H1 (cell line): ENCODE measurements around the gene SH3D19. TPM values are rescaled to one million over a fixed set of nuclear protein-coding genes. Genes with fewer than 3 reads are reported as not detected.

ENCODE experiments used
- CTCF ChIA-PET: fragments of 300-600 bp; sonication (Branson Sonifier 250); formaldehyde crosslinking; loops from one replicate; lab custom pipeline; 2021; ENCODE audit not compliant: partially characterized antibody; lab: Charles Lee
- POLR2A ChIA-PET: fragments of 300-600 bp; sonication (Branson Sonifier 250); formaldehyde crosslinking; loops from one replicate; lab custom pipeline; 2021; ENCODE audit warnings: inconsistent platforms; ENCODE audit not compliant: partially characterized antibody; lab: Charles Lee
- DNase-seq, 2 experiments: peaks; one replicate each; pipeline versions ENCODE4 v3.0.0 to v3.0.0-alpha.2; 2010 to 2022; ENCODE audit warnings: low spot score in 2 of 2, low read depth in 1 of 2, mixed read lengths in 1 of 2
- FAIRE-seq: peaks from 2 replicates; lab custom pipeline; 2011; peaks lifted over from hg19 to GRCh38; lab: Jason Lieb, UNC
- H2AFZ ChIP-seq: 2 replicates; pipeline ENCODE4 v1.8.1; 2012; ENCODE audit warnings: low read length, inconsistent platforms
- H2AK5ac ChIP-seq: 2 replicates; pipeline ENCODE4 v1.6.1; 2013; ENCODE audit warnings: low read depth, low read length
- H2BK120ac ChIP-seq: replicated peaks from 2 replicates; pipeline ENCODE3; 2013; ENCODE audit warnings: low read depth, low read length, inconsistent platforms
- H2BK12ac ChIP-seq: 2 replicates; pipeline ENCODE4 v1.6.1; 2013; ENCODE audit warnings: low read depth, low read length
- H2BK15ac ChIP-seq: 2 replicates; pipeline ENCODE4 v1.6.1; 2013; ENCODE audit warnings: low read length
- H2BK20ac ChIP-seq: 2 replicates; pipeline ENCODE4 v1.6.1; 2013; ENCODE audit warnings: low read length
- H2BK5ac ChIP-seq: 2 replicates; pipeline ENCODE4 v1.6.1; 2013; ENCODE audit warnings: low read depth, low read length
- H3K14ac ChIP-seq: 2 replicates; pipeline ENCODE4 v1.6.1; 2013; ENCODE audit warnings: inconsistent platforms; ENCODE audit not compliant: insufficient read length
- H3K18ac ChIP-seq: 2 replicates; pipeline ENCODE4 v1.6.1; 2013; ENCODE audit warnings: low read length; ENCODE audit errors: extremely low read depth
- H3K23ac ChIP-seq: 2 replicates; pipeline ENCODE4 v1.6.1; 2013; ENCODE audit warnings: inconsistent platforms; ENCODE audit not compliant: insufficient read length
- H3K23me2 ChIP-seq: 2 replicates; pipeline ENCODE4 v1.6.1; 2013; ENCODE audit warnings: low read depth, low read length
- H3K27ac ChIP-seq: 2 replicates; pipeline ENCODE4 v1.6.1; 2011; ENCODE audit warnings: low read depth, low read length, inconsistent platforms
- H3K27me3 ChIP-seq, 4 experiments: replicated peaks in 1 of 4; 1 replicate in 1 of 4; 2 replicates in 3 of 4; pipeline versions ENCODE4 v1.6.1 to v1.8.1; 2011 to 2013; ENCODE audit warnings: low read length in 3 of 4, mild to moderate bottlenecking in 3 of 4, inconsistent platforms in 2 of 4, mixed read lengths in 2 of 4, moderate library complexity in 1 of 4; ENCODE audit not compliant: control insufficient read depth in 3 of 4, insufficient read depth in 3 of 4; ENCODE audit errors: extremely low read depth in 1 of 4
- H3K36me3 ChIP-seq, 4 experiments: 2 replicates each; pipeline versions ENCODE4 v1.6.1 to v1.8.1; 2011 to 2013; ENCODE audit warnings: mild to moderate bottlenecking in 4 of 4, low read length in 3 of 4, moderate library complexity in 2 of 4, control low read depth in 1 of 4, inconsistent platforms in 1 of 4; ENCODE audit not compliant: insufficient read depth in 4 of 4, control insufficient read depth in 2 of 4
- H3K4ac ChIP-seq: replicated peaks from 2 replicates; pipeline ENCODE3; 2013; ENCODE audit warnings: low read length, low read depth, mixed read lengths, inconsistent platforms; ENCODE audit not compliant: insufficient read length
- H3K4me1 ChIP-seq, 4 experiments: replicated peaks in 1 of 4; 1 replicate in 1 of 4; 2 replicates in 3 of 4; pipeline versions ENCODE4 v1.6.1 to v1.8.1; 2011 to 2013; ENCODE audit warnings: low read length in 3 of 4, inconsistent platforms in 2 of 4, mixed read lengths in 1 of 4; ENCODE audit not compliant: insufficient read depth in 4 of 4, control insufficient read depth in 3 of 4
- H3K4me2 ChIP-seq, 2 experiments: 2 replicates each; pipeline versions ENCODE4 v1.6.1 to v1.8.1; 2011 to 2013; ENCODE audit warnings: low read depth in 2 of 2, low read length in 2 of 2, control low read depth in 1 of 2, inconsistent platforms in 1 of 2, mild to moderate bottlenecking in 1 of 2; ENCODE audit not compliant: insufficient read depth in 1 of 2
- H3K4me3 ChIP-seq, 4 experiments: fragments of 200-600, 300-600 bp in 1 of 4; sonication (generic), shearing (Covaris generic), sonication (Bioruptor Twin) in 1 of 4; 2 replicates each; pipeline versions ENCODE4 v1.5.1 to v1.8.1; 2011 to 2016; ENCODE audit warnings: low read length in 4 of 4, low read depth in 3 of 4, control low read depth in 2 of 4, inconsistent platforms in 2 of 4, mild to moderate bottlenecking in 2 of 4, mixed read lengths in 1 of 4, moderate library complexity in 1 of 4; ENCODE audit not compliant: insufficient read depth in 2 of 4; ENCODE audit errors: extremely low read depth in 1 of 4
- H3K56ac ChIP-seq: replicated peaks from 2 replicates; pipeline ENCODE3; 2013; ENCODE audit warnings: low read depth, mild to moderate bottlenecking, mixed read lengths, low read length, inconsistent platforms; ENCODE audit not compliant: insufficient read length
- H3K79me1 ChIP-seq: 2 replicates; pipeline ENCODE4 v1.6.1; 2013; ENCODE audit warnings: low read depth, low read length, control low read depth
- H3K79me2 ChIP-seq, 2 experiments: 2 replicates each; pipeline versions ENCODE4 v1.6.1 to v1.8.1; 2012 to 2013; ENCODE audit warnings: low read length in 2 of 2, mild to moderate bottlenecking in 2 of 2, inconsistent platforms in 1 of 2; ENCODE audit not compliant: insufficient read depth in 2 of 2, control insufficient read depth in 1 of 2
- H3K9ac ChIP-seq, 4 experiments: replicated peaks in 1 of 4; 1 replicate in 1 of 4; 2 replicates in 3 of 4; pipeline versions ENCODE4 v1.6.1 to v1.8.1; 2011 to 2013; ENCODE audit warnings: low read depth in 3 of 4, low read length in 3 of 4, control low read depth in 2 of 4, mild to moderate bottlenecking in 2 of 4, moderate library complexity in 2 of 4, inconsistent platforms in 1 of 4; ENCODE audit errors: extremely low read depth in 1 of 4
- H3K9me3 ChIP-seq, 2 experiments: 2 replicates each; pipeline versions ENCODE4 v1.6.1 to v1.8.1; 2012 to 2013; ENCODE audit warnings: mild to moderate bottlenecking in 2 of 2, moderate library complexity in 2 of 2, control low read depth in 1 of 2, inconsistent platforms in 1 of 2, low read depth in 1 of 2, low read length in 1 of 2, mixed read lengths in 1 of 2; ENCODE audit not compliant: insufficient read depth in 2 of 2
- H4K20me1 ChIP-seq, 2 experiments: replicated peaks in 1 of 2; 2 replicates each; pipeline versions ENCODE3 to v1.8.1; 2011 to 2013; ENCODE audit warnings: inconsistent platforms in 2 of 2, low read length in 2 of 2, mild to moderate bottlenecking in 1 of 2; ENCODE audit not compliant: insufficient read depth in 2 of 2, control insufficient read depth in 1 of 2
- H4K5ac ChIP-seq: 2 replicates; pipeline ENCODE4 v1.6.1; 2013; ENCODE audit warnings: low read length, low read depth, mixed read lengths, inconsistent platforms; ENCODE audit not compliant: insufficient read length
- H4K8ac ChIP-seq: 2 replicates; pipeline ENCODE4 v1.8.0; 2013; ENCODE audit warnings: mild to moderate bottlenecking, moderate library complexity, low read length, inconsistent platforms; ENCODE audit not compliant: insufficient read depth; ENCODE audit errors: extremely low read depth
- H4K91ac ChIP-seq: replicated peaks from 2 replicates; pipeline ENCODE3; 2013; ENCODE audit warnings: low read length, mixed read lengths, inconsistent platforms; ENCODE audit not compliant: insufficient read length
- HDAC6 ChIP-seq: IDR thresholded peaks from one replicate; pipeline ENCODE4 v1.7.1; 2012; ENCODE audit warnings: low read depth, mild to moderate bottlenecking, inconsistent platforms, low read length, moderate library complexity
- KDM5A ChIP-seq: fragments of 200-600 bp; IDR thresholded peaks from 2 replicates; pipeline ENCODE4 v1.7.1; 2012; ENCODE audit warnings: mild to moderate bottlenecking, low read length, inconsistent platforms, mixed read lengths
- ZNF274 ChIP-seq: IDR thresholded peaks from 2 replicates; pipeline ENCODE4 v1.7.0; 2012; ENCODE audit warnings: low read length, borderline replicate concordance; ENCODE audit errors: extremely low read depth
- WGBS, 2 experiments: shearing (Covaris generic) in 1 of 2; methylation state at CpG; one replicate each; pipeline versions ENCODE4 v1.1.6 to v1.1.7; 2013 to 2015; ENCODE audit warnings: low lambda C conversion rate in 2 of 2, mixed read lengths in 2 of 2, inconsistent platforms in 1 of 2, low coverage in 1 of 2, missing lambda C conversion rate in 1 of 2; ENCODE audit not compliant: insufficient replicate concordance in 2 of 2, insufficient coverage in 1 of 2, insufficient read length in 1 of 2; ENCODE audit errors: extremely low coverage in 1 of 2, missing lambda C conversion rate in 1 of 2; 5-methylcytosine and 5-hydroxymethylcytosine counted together
- polyA plus RNA-seq, 7 experiments: library from polyadenylated mRNA; depleted of rRNA in 3 of 7; stranded (reverse) in 5 of 7; unstranded in 2 of 7; fragments of >200 nt in 5 of 7; fragments of 200-250 nt in 2 of 7; gene quantifications; 1 replicate in 5 of 7; 2 replicates in 1 of 7; 4 replicates in 1 of 7; pipeline versions ENCODE4 v1.2.1 to v1.2.3, GENCODE V29; 2011 to 2013; ENCODE audit warnings: missing spikeins in 2 of 7, mixed read lengths in 2 of 7
- total RNA-seq: library from RNA; stranded (reverse); fragmentation: NEBNext Ultra II Directional; extraction: Animal tissue kit (Norgen Biotek cat#: 25700); gene quantifications from 2 replicates; pipeline ENCODE4 v1.2.1, GENCODE V29; 2021

SH3D19 gene
- total and polyA plus RNA-seq, 2 of the 8 experiments (the other 6 are each of a cell fraction or from before 2014, with no cell fraction given) = 11.7 to 51.3 TPM

- peaks cover 0 to 81% of the 10 kb centered on the region in 2 experiments; a peak in 3 of 4 replicates for H3K79me2 ChIP-seq
Observed at GRCh38 chr4:151302432-151302831, 23.0 kb downstream of the SH3D19 start.

More at GRCh38 chr4:151302432-151302831, 23.0 kb downstream of the SH3D19 start:
- no peaks in the 10 kb centered on the region for H3K23me2 ChIP-seq
- H3K14ac ChIP-seq = no peak overlapping the region
- peaks cover 3 to 4% (median 4%) of the 10 kb centered on the region in 4 experiments for H3K4me1 ChIP-seq
- no peak overlapping the region for H3K27ac ChIP-seq
- no peak overlapping the region for H2BK12ac ChIP-seq
- no peaks in the 10 kb centered on the region for H3K36me3 ChIP-seq
- H3K23ac ChIP-seq = no peak overlapping the region
- TF ChIP-seq HDAC6 (no peak), ZNF274 (no peak), KDM5A (no peak)
- DNase-seq = no peak
- H2BK5ac ChIP-seq = no peak overlapping the region
- H3K56ac ChIP-seq = no peak overlapping the region
- no peak overlapping the region for H3K4me2 ChIP-seq
- H4K20me1 ChIP-seq = peaks cover 0 to 9% of the 10 kb centered on the region in 2 experiments
- ChIA-PET POLR2A (interaction anchor here (3.4 kb wide), 1 partner anchor 22 kb away, joined by 16 read pairs; the partner anchor contains the start of gene SH3D19), CTCF (interaction anchor here (2.9 to 7.1 kb wide), 2 partner anchors 11 to 25 kb away, joined by 10 to 59 read pairs; partner anchors contain the start of gene PRSS48)
- H3K27me3 ChIP-seq = no peaks in the 10 kb centered on the region
- no peak overlapping the region for H2AK5ac ChIP-seq
- H3K79me1 ChIP-seq = peaks cover 6% of the 10 kb centered on the region
- H4K91ac ChIP-seq = no peak overlapping the region
- H2BK15ac ChIP-seq = no peak overlapping the region
- H3K9me3 ChIP-seq = no peaks in the 10 kb centered on the region
- H3K4me3 ChIP-seq = no peak overlapping the region
- H3K9ac ChIP-seq = no peak overlapping the region
- FAIRE-seq = no peak
- H2BK20ac ChIP-seq = no peak overlapping the region
- no peak overlapping the region for H2AFZ ChIP-seq
- no peak overlapping the region for H4K5ac ChIP-seq
- H2BK120ac ChIP-seq = no peak overlapping the region
- H4K8ac ChIP-seq = no peak overlapping the region
- 95% methylated on average over 4 of the region's 4 CpGs; no CpG with 5 or more reads in 1 of the 2 experiments for WGBS, 2 experiments
- H3K4ac ChIP-seq = no peak overlapping the region
- no peak overlapping the region for H3K18ac ChIP-seq
